ENCODE measurements around the gene FAM241B. TPM values are rescaled to one million over a fixed set of nuclear protein-coding genes. Genes with fewer than 3 reads are reported as not detected.

Gene FAM241B
- total RNA-seq, 1 experiment from 2014 or later: 13.7 TPM

DNA sequence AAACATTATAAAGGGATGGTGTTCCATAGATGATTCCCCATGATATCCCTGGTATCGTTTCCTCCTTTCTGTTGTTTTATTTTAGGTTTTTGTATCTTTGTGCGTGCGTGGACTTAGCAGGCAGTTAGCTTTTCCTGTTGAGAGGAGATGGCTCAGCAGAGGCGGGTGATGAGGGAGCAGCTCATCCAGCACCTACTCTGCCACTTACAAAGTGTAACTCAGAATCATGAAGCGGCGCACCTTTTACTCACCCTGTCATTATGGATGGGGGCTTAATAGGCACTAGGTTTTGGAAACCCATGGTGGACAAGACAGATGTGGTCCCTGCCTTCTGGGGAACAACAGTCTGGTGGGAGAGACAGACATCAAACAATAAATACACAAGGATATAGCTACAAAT, 17.1 kb downstream of the FAM241B start:
- no peak overlapping the region for H3K4ac ChIP-seq (ENCODE audit: low read depth, low read length)
- Mint-ChIP-seq H3K4me3 (no peak overlapping the region), H3K27ac (no peak overlapping the region; a peak in 1 of 7 replicates), H3K36me3 (ENCODE audit: insufficient read depth in 1 of 3, low read depth in 3 of 3) (no peaks in the 10 kb centered on the region), H3K4me1 (peaks cover 33 to 37% of the 10 kb centered on the region in 2 experiments), H3K9me3 (no peaks in the 10 kb centered on the region), H3K27me3 (ENCODE audit: low read depth) (peaks cover 16% of the 10 kb centered on the region)
- H3K27me3 ChIP-seq (ENCODE audit: insufficient read depth, low read length): no peaks in the 10 kb centered on the region
- no peak overlapping the region for H2AFZ ChIP-seq (ENCODE audit: low read length)
- H3K4me1 ChIP-seq (ENCODE audit: insufficient read depth, low read length): peaks cover 2% of the 10 kb centered on the region; the same call in 1 of the 2 replicates
- H3K18ac ChIP-seq (ENCODE audit: insufficient read length, low read depth, low read length): no peak overlapping the region
- no peak overlapping the region for H2BK20ac ChIP-seq (ENCODE audit: low read depth, low read length, poor library complexity, severe bottlenecking)
- H2BK12ac ChIP-seq (ENCODE audit: insufficient read length, low read depth, low read length): no peak overlapping the region
- H2BK120ac ChIP-seq (ENCODE audit: low read depth, low read length, poor library complexity, severe bottlenecking): no peak overlapping the region
- no peak overlapping the region for H2BK15ac ChIP-seq (ENCODE audit: low read depth, low read length)
- no peak overlapping the region for H3K56ac ChIP-seq (ENCODE audit: insufficient read length, low read depth, low read length)
- H3K79me1 ChIP-seq (ENCODE audit: insufficient read depth, low read depth, low read length, poor library complexity, severe bottlenecking): no peaks in the 10 kb centered on the region
- no peaks in the 10 kb centered on the region for H3K79me2 ChIP-seq (ENCODE audit: insufficient read depth, low read length)
- no peak overlapping the region for H3K27ac ChIP-seq (ENCODE audit: insufficient read length, low read depth, low read length)
- DNase-seq: no peak
- TF ChIP-seq, protein P1, sequence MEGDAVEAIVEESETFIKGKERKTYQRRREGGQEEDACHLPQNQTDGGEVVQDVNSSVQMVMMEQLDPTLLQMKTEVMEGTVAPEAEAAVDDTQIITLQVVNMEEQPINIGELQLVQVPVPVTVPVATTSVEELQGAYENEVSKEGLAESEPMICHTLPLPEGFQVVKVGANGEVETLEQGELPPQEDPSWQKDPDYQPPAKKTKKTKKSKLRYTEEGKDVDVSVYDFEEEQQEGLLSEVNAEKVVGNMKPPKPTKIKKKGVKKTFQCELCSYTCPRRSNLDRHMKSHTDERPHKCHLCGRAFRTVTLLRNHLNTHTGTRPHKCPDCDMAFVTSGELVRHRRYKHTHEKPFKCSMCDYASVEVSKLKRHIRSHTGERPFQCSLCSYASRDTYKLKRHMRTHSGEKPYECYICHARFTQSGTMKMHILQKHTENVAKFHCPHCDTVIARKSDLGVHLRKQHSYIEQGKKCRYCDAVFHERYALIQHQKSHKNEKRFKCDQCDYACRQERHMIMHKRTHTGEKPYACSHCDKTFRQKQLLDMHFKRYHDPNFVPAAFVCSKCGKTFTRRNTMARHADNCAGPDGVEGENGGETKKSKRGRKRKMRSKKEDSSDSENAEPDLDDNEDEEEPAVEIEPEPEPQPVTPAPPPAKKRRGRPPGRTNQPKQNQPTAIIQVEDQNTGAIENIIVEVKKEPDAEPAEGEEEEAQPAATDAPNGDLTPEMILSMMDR (conservative IDR thresholded peaks at IDR 0.05): no peak
- H2AK5ac ChIP-seq (ENCODE audit: insufficient read length, low read length): no peak overlapping the region
- H3T11ph ChIP-seq (ENCODE audit: low read length): no peak overlapping the region
- no peak overlapping the region for H3K23ac ChIP-seq (ENCODE audit: insufficient read length, low read depth, low read length)
- no peak overlapping the region for H3K14ac ChIP-seq (ENCODE audit: insufficient read depth, low read length)
- H3K9ac ChIP-seq (ENCODE audit: extremely low read depth, insufficient read length, low read length): no peak overlapping the region
- H4K20me1 ChIP-seq (ENCODE audit: control insufficient read depth, insufficient read depth, insufficient read length): no peaks in the 10 kb centered on the region
- H2BK5ac ChIP-seq (ENCODE audit: insufficient read length, low read length): no peak overlapping the region
- H4K5ac ChIP-seq (ENCODE audit: insufficient read length, low read depth, low read length): no peak overlapping the region
- no peaks in the 10 kb centered on the region for H3K9me3 ChIP-seq (ENCODE audit: control insufficient read depth, low read depth, low read length)
- WGBS (ENCODE audit: extremely low coverage, insufficient read length, low lambda C conversion rate): no CpG with 5 or more reads among the region's 6 CpGs
- no peak overlapping the region for H3K4me2 ChIP-seq (ENCODE audit: insufficient read depth, insufficient read length, low read length)
- no peaks in the 10 kb centered on the region for H3K23me2 ChIP-seq (ENCODE audit: insufficient read length, low read depth, low read length, poor library complexity, severe bottlenecking)
- no peak overlapping the region for H4K8ac ChIP-seq (replicated peaks; ENCODE audit: insufficient read length, low read depth, low read length)
- H4K91ac ChIP-seq (ENCODE audit: insufficient read length, low read depth, low read length): no peak overlapping the region

Data from H9 (cell line).